H9 (cell line): ENCODE measurements around the gene WDR48. TPM values are rescaled to one million over a fixed set of nuclear protein-coding genes. Genes with fewer than 3 reads are reported as not detected.

Source experiments
- DNase-seq: peaks from one replicate; pipeline ENCODE4 v3.0.0-alpha.2; 2017
- H2AFZ ChIP-seq: one replicate; pipeline ENCODE4 v1.6.1; 2013; ENCODE audit warnings: mild to moderate bottlenecking, low read length, control low read depth, moderate library complexity
- H2AK5ac ChIP-seq: 2 replicates; pipeline ENCODE4 v1.6.1; 2013; ENCODE audit warnings: low read length, control low read depth, mixed read lengths; ENCODE audit not compliant: insufficient read length
- H2BK120ac ChIP-seq: one replicate; pipeline ENCODE4 v1.6.1; 2013; ENCODE audit warnings: low read depth, mild to moderate bottlenecking, low read length, control low read depth, inconsistent platforms; ENCODE audit not compliant: poor library complexity, severe bottlenecking
- H2BK12ac ChIP-seq: 2 replicates; pipeline ENCODE4 v1.6.1; 2013; ENCODE audit warnings: low read length, control low read depth, mixed read lengths, low read depth; ENCODE audit not compliant: insufficient read length
- H2BK15ac ChIP-seq: 2 replicates; pipeline ENCODE4 v1.6.1; 2013; ENCODE audit warnings: low read depth, low read length, control low read depth
- H2BK20ac ChIP-seq: one replicate; pipeline ENCODE4 v1.6.1; 2013; ENCODE audit warnings: low read depth, mild to moderate bottlenecking, low read length, control low read depth, inconsistent platforms; ENCODE audit not compliant: poor library complexity, severe bottlenecking
- H2BK5ac ChIP-seq: 2 replicates; pipeline ENCODE4 v1.6.1; 2013; ENCODE audit warnings: low read length, control low read depth, mixed read lengths; ENCODE audit not compliant: insufficient read length
- H3K14ac ChIP-seq: 2 replicates; pipeline ENCODE4 v1.6.1; 2013; ENCODE audit warnings: low read length, control low read depth; ENCODE audit not compliant: insufficient read depth
- H3K18ac ChIP-seq: 2 replicates; pipeline ENCODE4 v1.6.1; 2013; ENCODE audit warnings: low read depth, mild to moderate bottlenecking, mixed read lengths, low read length, control low read depth; ENCODE audit not compliant: insufficient read length
- H3K23ac ChIP-seq: 2 replicates; pipeline ENCODE4 v1.6.1; 2013; ENCODE audit warnings: low read length, control low read depth, mixed read lengths, low read depth; ENCODE audit not compliant: insufficient read length
- H3K23me2 ChIP-seq: 2 replicates; pipeline ENCODE4 v1.6.1; 2013; ENCODE audit warnings: low read depth, mild to moderate bottlenecking, mixed read lengths, low read length, control low read depth; ENCODE audit not compliant: insufficient read length, poor library complexity, severe bottlenecking
- H3K27ac ChIP-seq: 2 replicates; pipeline ENCODE4 v1.5.1; 2013; ENCODE audit warnings: low read length, control low read depth, mixed read lengths, low read depth; ENCODE audit not compliant: insufficient read length
- H3K27me3 ChIP-seq: 2 replicates; pipeline ENCODE4 v1.6.1; 2013; ENCODE audit warnings: low read length, control low read depth, inconsistent platforms; ENCODE audit not compliant: insufficient read depth
- H3K4ac ChIP-seq: 2 replicates; pipeline ENCODE4 v1.6.1; 2013; ENCODE audit warnings: low read depth, mild to moderate bottlenecking, control low read depth, inconsistent platforms, low read length, moderate library complexity
- H3K4me1 ChIP-seq: 2 replicates; pipeline ENCODE4 v1.6.1; 2013; ENCODE audit warnings: low read length, control low read depth, inconsistent platforms; ENCODE audit not compliant: insufficient read depth
- H3K4me2 ChIP-seq: 2 replicates; pipeline ENCODE4 v1.6.1; 2013; ENCODE audit warnings: low read length, control low read depth, mixed read lengths; ENCODE audit not compliant: insufficient read length, insufficient read depth
- H3K56ac ChIP-seq: 2 replicates; pipeline ENCODE4 v1.6.1; 2013; ENCODE audit warnings: low read depth, mild to moderate bottlenecking, mixed read lengths, low read length, control low read depth; ENCODE audit not compliant: insufficient read length
- H3K79me1 ChIP-seq: 2 replicates; pipeline ENCODE4 v1.6.1; 2013; ENCODE audit warnings: low read depth, mild to moderate bottlenecking, moderate library complexity, low read length, control low read depth, inconsistent platforms; ENCODE audit not compliant: insufficient read depth, poor library complexity, severe bottlenecking
- H3K79me2 ChIP-seq: 2 replicates; pipeline ENCODE4 v1.6.1; 2013; ENCODE audit warnings: low read length, control low read depth, inconsistent platforms; ENCODE audit not compliant: insufficient read depth
- H3K9ac ChIP-seq: 2 replicates; pipeline ENCODE4 v1.6.1; 2013; ENCODE audit warnings: low read length, control low read depth, mixed read lengths; ENCODE audit not compliant: insufficient read length; ENCODE audit errors: extremely low read depth
- H3K9me3 ChIP-seq: one replicate; pipeline ENCODE4 v1.6.1; 2013; ENCODE audit warnings: low read depth, low read length, inconsistent platforms; ENCODE audit not compliant: control insufficient read depth
- H3T11ph ChIP-seq: one replicate; pipeline ENCODE4 v1.6.1; 2013; ENCODE audit warnings: mild to moderate bottlenecking, low read length, control low read depth, inconsistent platforms
- H4K20me1 ChIP-seq: one replicate; pipeline ENCODE4 v1.6.1; 2013; ENCODE audit not compliant: control insufficient read depth, insufficient read length, insufficient read depth
- H4K5ac ChIP-seq: 2 replicates; pipeline ENCODE4 v1.6.1; 2013; ENCODE audit warnings: low read depth, mild to moderate bottlenecking, mixed read lengths, low read length, control low read depth; ENCODE audit not compliant: insufficient read length
- H4K8ac ChIP-seq: replicated peaks from 2 replicates; pipeline ENCODE4 v1.6.1; 2013; ENCODE audit warnings: low read length, control low read depth, mixed read lengths, low read depth; ENCODE audit not compliant: insufficient read length
- H4K91ac ChIP-seq: 2 replicates; pipeline ENCODE4 v1.6.1; 2013; ENCODE audit warnings: low read depth, mild to moderate bottlenecking, moderate library complexity, mixed read lengths, low read length, control low read depth; ENCODE audit not compliant: insufficient read length
- H3K27ac Mint-ChIP-seq, 3 experiments: 2 replicates in 2 of 3; 3 replicates in 1 of 3; pipeline ENCODE4 v1.8.0; 2020 to 2021; ENCODE audit warnings: mixed read lengths in 3 of 3, mild to moderate bottlenecking in 1 of 3, moderate library complexity in 1 of 3
- H3K27me3 Mint-ChIP-seq: 2 replicates; pipeline ENCODE4 v1.8.0; 2021; ENCODE audit warnings: low read depth, mild to moderate bottlenecking, moderate library complexity, mixed read lengths
- H3K36me3 Mint-ChIP-seq, 3 experiments: 2 replicates in 2 of 3; 3 replicates in 1 of 3; pipeline ENCODE4 v1.8.0; 2020 to 2021; ENCODE audit warnings: low read depth in 3 of 3, mixed read lengths in 3 of 3; ENCODE audit not compliant: insufficient read depth in 1 of 3
- H3K4me1 Mint-ChIP-seq, 2 experiments: 2 replicates each; pipeline ENCODE4 v1.8.0; 2020; ENCODE audit warnings: mixed read lengths in 2 of 2
- H3K4me3 Mint-ChIP-seq, 2 experiments: 2 replicates in 1 of 2; 3 replicates in 1 of 2; pipeline ENCODE4 v1.8.0; 2020 to 2021; ENCODE audit warnings: mild to moderate bottlenecking in 2 of 2, mixed read lengths in 2 of 2, moderate library complexity in 1 of 2
- H3K9me3 Mint-ChIP-seq, 2 experiments: 2 replicates in 1 of 2; 3 replicates in 1 of 2; pipeline ENCODE4 v1.8.0; 2020; ENCODE audit warnings: mild to moderate bottlenecking in 2 of 2, mixed read lengths in 2 of 2, moderate library complexity in 1 of 2
- WGBS: extraction: QIAGEN DNeasy Blood & Tissue Kit; methylation state at CpG from one replicate; pipeline ENCODE4 v1.1.7; 2013; ENCODE audit warnings: missing lambda C conversion rate, low lambda C conversion rate, mixed read lengths; ENCODE audit not compliant: insufficient read length; ENCODE audit errors: extremely low coverage; 5-methylcytosine and 5-hydroxymethylcytosine counted together
- total RNA-seq: library from RNA; stranded (reverse); gene quantifications from 2 replicates; pipeline ENCODE4 v1.2.1, GENCODE V29; 2021
- TF ChIP-seq, protein P1 (sequence below): fragments of 200-600 bp; sonication (generic); conservative IDR thresholded peaks from 3 replicates; pipeline ENCODE4 v1.8.0; 2021; ENCODE audit warnings: antibody characterized with exemption, mild to moderate bottlenecking

WDR48 gene
- total RNA-seq, 1 experiment from 2014 or later: 52.7 TPM

DNA sequence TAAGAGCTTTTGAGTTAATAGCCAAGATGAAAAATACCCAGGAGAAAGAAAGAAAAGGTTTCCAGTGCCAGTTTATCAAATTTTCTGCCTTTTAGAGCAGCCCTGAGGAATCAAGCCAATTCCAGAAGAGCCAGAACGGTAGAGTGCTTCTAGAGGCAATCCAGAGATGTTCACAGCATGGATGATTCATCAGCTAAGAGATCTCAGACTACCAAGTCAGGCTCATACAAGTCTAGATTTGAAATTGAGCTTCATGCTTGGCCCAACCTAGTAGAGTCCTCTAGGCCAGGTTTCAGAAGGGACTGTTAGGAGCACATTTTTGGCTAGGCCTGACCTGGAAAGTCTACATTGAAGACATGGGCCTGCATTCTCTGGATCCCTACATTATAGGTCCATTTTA is 15.5 kb downstream of the WDR48 start:
- no peak overlapping the region for H3K14ac ChIP-seq
- no peak overlapping the region for H4K8ac ChIP-seq
- H2BK12ac ChIP-seq: no peak overlapping the region
- H2BK5ac ChIP-seq: no peak overlapping the region
- no peak overlapping the region for H4K5ac ChIP-seq
- H3K79me2 ChIP-seq: no peaks in the 10 kb centered on the region
- no peaks in the 10 kb centered on the region for H3K4me1 Mint-ChIP-seq
- H3K4me3 Mint-ChIP-seq: no peak overlapping the region
- TF ChIP-seq, protein P1, sequence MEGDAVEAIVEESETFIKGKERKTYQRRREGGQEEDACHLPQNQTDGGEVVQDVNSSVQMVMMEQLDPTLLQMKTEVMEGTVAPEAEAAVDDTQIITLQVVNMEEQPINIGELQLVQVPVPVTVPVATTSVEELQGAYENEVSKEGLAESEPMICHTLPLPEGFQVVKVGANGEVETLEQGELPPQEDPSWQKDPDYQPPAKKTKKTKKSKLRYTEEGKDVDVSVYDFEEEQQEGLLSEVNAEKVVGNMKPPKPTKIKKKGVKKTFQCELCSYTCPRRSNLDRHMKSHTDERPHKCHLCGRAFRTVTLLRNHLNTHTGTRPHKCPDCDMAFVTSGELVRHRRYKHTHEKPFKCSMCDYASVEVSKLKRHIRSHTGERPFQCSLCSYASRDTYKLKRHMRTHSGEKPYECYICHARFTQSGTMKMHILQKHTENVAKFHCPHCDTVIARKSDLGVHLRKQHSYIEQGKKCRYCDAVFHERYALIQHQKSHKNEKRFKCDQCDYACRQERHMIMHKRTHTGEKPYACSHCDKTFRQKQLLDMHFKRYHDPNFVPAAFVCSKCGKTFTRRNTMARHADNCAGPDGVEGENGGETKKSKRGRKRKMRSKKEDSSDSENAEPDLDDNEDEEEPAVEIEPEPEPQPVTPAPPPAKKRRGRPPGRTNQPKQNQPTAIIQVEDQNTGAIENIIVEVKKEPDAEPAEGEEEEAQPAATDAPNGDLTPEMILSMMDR: no peak
- H3K4me1 ChIP-seq: no peaks in the 10 kb centered on the region
- no peak overlapping the region for H2AFZ ChIP-seq
- no peaks in the 10 kb centered on the region for H3K23me2 ChIP-seq
- H3K9ac ChIP-seq: no peak overlapping the region
- no CpG with 5 or more reads among the region's 1 CpG for WGBS
- no peaks in the 10 kb centered on the region for H3K27me3 Mint-ChIP-seq
- H3K27ac Mint-ChIP-seq: no peak overlapping the region
- H3K9me3 Mint-ChIP-seq: no peaks in the 10 kb centered on the region
- H2BK15ac ChIP-seq: no peak overlapping the region
- no peak overlapping the region for H3K4ac ChIP-seq
- H3K27me3 ChIP-seq: no peaks in the 10 kb centered on the region
- H3K9me3 ChIP-seq: no peaks in the 10 kb centered on the region
- H2BK120ac ChIP-seq: no peak overlapping the region
- no peak overlapping the region for H4K91ac ChIP-seq
- H3K23ac ChIP-seq: no peak overlapping the region
- H2AK5ac ChIP-seq: no peak overlapping the region
- peaks cover 7% of the 10 kb centered on the region for H3K79me1 ChIP-seq
- no peak overlapping the region for H3K56ac ChIP-seq
- H4K20me1 ChIP-seq: no peaks in the 10 kb centered on the region
- H3K4me2 ChIP-seq: no peak overlapping the region
- peaks cover 8 to 29% (median 28%) of the 10 kb centered on the region in 3 experiments; a peak in 5 of 7 replicates for H3K36me3 Mint-ChIP-seq
- no peak overlapping the region for H3K27ac ChIP-seq
- H2BK20ac ChIP-seq: no peak overlapping the region
- no peak overlapping the region for H3K18ac ChIP-seq
- no peak for DNase-seq
- no peak overlapping the region for H3T11ph ChIP-seq
